CD4-positive, CD25-positive, alpha-beta regulatory T cell (primary cell): ENCODE measurements around the gene SP3. TPM values are rescaled to one million over a fixed set of nuclear protein-coding genes. Genes with fewer than 3 reads are reported as not detected.

Experiments used
- ATAC-seq, 2 donors: fragments of 150-1000 bp; cut with Tn5 transposase; one replicate each; pipeline ENCODE4 v1.10.0; 2021; ENCODE audit warnings: low read depth in 2 of 2, moderate number of reproducible peaks in 2 of 2, moderate library complexity in 1 of 2
- DNase-seq, 3 donors: peaks; one replicate each; pipeline versions ENCODE4 v3.0.0 to v3.0.0-alpha.2; 2012 to 2022; ENCODE audit warnings: mixed read lengths in 1 of 3
- H3K27ac ChIP-seq: one replicate; pipeline ENCODE4 v1.7.0; 2013; ENCODE audit warnings: mild to moderate bottlenecking, low read length; ENCODE audit not compliant: insufficient read depth, poor library complexity, severe bottlenecking
- H3K27me3 ChIP-seq: one replicate; pipeline ENCODE4 v1.7.0; 2013; ENCODE audit warnings: low read length; ENCODE audit not compliant: control insufficient read depth, insufficient read depth
- H3K36me3 ChIP-seq: one replicate; pipeline ENCODE4 v1.7.0; 2013; ENCODE audit warnings: mild to moderate bottlenecking, low read length, moderate library complexity; ENCODE audit not compliant: control insufficient read depth, insufficient read depth
- H3K4me1 ChIP-seq: 2 replicates; pipeline ENCODE4 v1.7.0; 2013; ENCODE audit warnings: mild to moderate bottlenecking, low read length; ENCODE audit not compliant: insufficient read depth, control insufficient read depth, poor library complexity, severe bottlenecking
- H3K4me3 ChIP-seq: one replicate; pipeline ENCODE4 v1.7.0; 2013; ENCODE audit warnings: low read depth, mild to moderate bottlenecking, low read length, moderate library complexity
- H3K9me3 ChIP-seq, 2 experiments: 1 replicate in 1 of 2; 2 replicates in 1 of 2; pipeline ENCODE4 v1.7.0; 2013; ENCODE audit warnings: low read length in 2 of 2, mild to moderate bottlenecking in 1 of 2, moderate library complexity in 1 of 2; ENCODE audit not compliant: control insufficient read depth in 2 of 2
- H3K27ac Mint-ChIP-seq, 3 donors: one replicate each; pipeline ENCODE4 v1.8.0; 2020 to 2022; ENCODE audit warnings: mild to moderate bottlenecking in 3 of 3, mixed read lengths in 3 of 3, moderate library complexity in 2 of 3
- H3K27me3 Mint-ChIP-seq: one replicate; pipeline ENCODE4 v1.8.0; 2022; ENCODE audit warnings: mild to moderate bottlenecking, mixed read lengths
- H3K36me3 Mint-ChIP-seq: one replicate; pipeline ENCODE4 v1.8.0; 2020; ENCODE audit warnings: mixed read lengths
- H3K4me1 Mint-ChIP-seq, 4 donors: one replicate each; pipeline ENCODE4 v1.8.0; 2020 to 2022; ENCODE audit warnings: mixed read lengths in 4 of 4, mild to moderate bottlenecking in 1 of 4
- H3K4me3 Mint-ChIP-seq, 4 donors: one replicate each; pipeline ENCODE4 v1.8.0; 2020 to 2022; ENCODE audit warnings: mild to moderate bottlenecking in 4 of 4, mixed read lengths in 4 of 4, moderate library complexity in 3 of 4
- H3K9me3 Mint-ChIP-seq, 7 donors: one replicate each; pipeline ENCODE4 v1.8.0; 2020 to 2022; ENCODE audit warnings: mixed read lengths in 7 of 7, mild to moderate bottlenecking in 3 of 7, moderate library complexity in 2 of 7
- polyA plus RNA-seq, 4 donors: library from polyadenylated mRNA; unstranded; fragments of 300-500 nt; fragmentation: Illumina TruSeq; gene quantifications; one replicate each; pipeline ENCODE4 v1.2.3, GENCODE V29; 2021
- total RNA-seq: library from RNA; stranded (reverse); gene quantifications from one replicate; pipeline ENCODE4 v1.2.3, GENCODE V29; 2022

SP3 gene
- total and polyA plus RNA-seq, 5 donors from 2014 or later: 65.9 to 153 (median 81.6) TPM

GRCh38 chr2:173881461-173881860 is 83.7 kb downstream of the SP3 start:
- Mint-ChIP-seq H3K27ac (no peak overlapping the region), H3K9me3 (peaks cover 0 to 3% (median 0%) of the 10 kb centered on the region in 7 donors), H3K36me3 (no peaks in the 10 kb centered on the region), H3K27me3 (peaks cover 42% of the 10 kb centered on the region), H3K4me3 (no peak overlapping the region), H3K4me1 (peaks cover 0 to 4% (median 2%) of the 10 kb centered on the region in 4 donors)
- ATAC-seq: no peak
- DNase-seq: no peak
- H3K4me3 ChIP-seq: no peak overlapping the region
- H3K27me3 ChIP-seq: peaks cover 18% of the 10 kb centered on the region
- H3K4me1 ChIP-seq: no peaks in the 10 kb centered on the region
- H3K36me3 ChIP-seq: no peaks in the 10 kb centered on the region
- no peaks in the 10 kb centered on the region for H3K9me3 ChIP-seq
- no peak overlapping the region for H3K27ac ChIP-seq

- peaks cover 0 to 4% (median 2%) of the 10 kb centered on the region in 4 donors for H3K4me1 Mint-ChIP-seq
Measured at GRCh38 chr2:173880561-173880960, 84.6 kb downstream of the SP3 start.

GRCh38 chr2:173876833-173877413 is 88.2 kb downstream of the SP3 start:
- H3K27ac Mint-ChIP-seq: no peak overlapping the region
- Histone ChIP-seq H3K27ac (no peak overlapping the region), H3K27me3 (peaks cover 10% of the 10 kb centered on the region), H3K9me3 (no peaks in the 10 kb centered on the region), H3K4me3 (no peak overlapping the region), H3K4me1 (no peaks in the 10 kb centered on the region), H3K36me3 (no peaks in the 10 kb centered on the region)
- H3K4me1 Mint-ChIP-seq: no peaks in the 10 kb centered on the region
- ATAC-seq (no peak), DNase-seq (no peak)
- peaks cover 30% of the 10 kb centered on the region for H3K27me3 Mint-ChIP-seq
- H3K36me3 Mint-ChIP-seq: no peaks in the 10 kb centered on the region
- no peaks in the 10 kb centered on the region for H3K9me3 Mint-ChIP-seq
- no peak overlapping the region for H3K4me3 Mint-ChIP-seq

More at GRCh38 chr2:173880561-173880960, 84.6 kb downstream of the SP3 start:
- peaks cover 15% of the 10 kb centered on the region for H3K27me3 ChIP-seq
- Mint-ChIP-seq H3K36me3 (no peaks in the 10 kb centered on the region), H3K27ac (no peak overlapping the region), H3K27me3 (peaks cover 38% of the 10 kb centered on the region), H3K4me3 (no peak overlapping the region), H3K9me3 (peaks cover 0 to 3% (median 0%) of the 10 kb centered on the region in 7 donors)
- no peaks in the 10 kb centered on the region for H3K36me3 ChIP-seq
- ATAC-seq (no peak), DNase-seq (no peak)
- H3K4me1 ChIP-seq: no peaks in the 10 kb centered on the region
- H3K27ac ChIP-seq: no peak overlapping the region
- no peak overlapping the region for H3K4me3 ChIP-seq
- H3K9me3 ChIP-seq: no peaks in the 10 kb centered on the region

GRCh38 chr2:173874894-173875237 is 90.3 kb downstream of the SP3 start:
- no peaks in the 10 kb centered on the region for H3K36me3 ChIP-seq
- Mint-ChIP-seq H3K4me1 (no peaks in the 10 kb centered on the region), H3K27ac (no peak overlapping the region), H3K36me3 (no peaks in the 10 kb centered on the region), H3K27me3 (peaks cover 24% of the 10 kb centered on the region), H3K4me3 (no peak overlapping the region), H3K9me3 (no peaks in the 10 kb centered on the region)
- no peak for DNase-seq
- no peak overlapping the region for H3K27ac ChIP-seq
- no peaks in the 10 kb centered on the region for H3K27me3 ChIP-seq
- no peaks in the 10 kb centered on the region for H3K9me3 ChIP-seq
- no peaks in the 10 kb centered on the region for H3K4me1 ChIP-seq
- peak in 1 of 2 donors; percentile 14 for ATAC-seq
- H3K4me3 ChIP-seq: no peak overlapping the region

GRCh38 chr2:173874003-173874893 is 90.9 kb downstream of the SP3 start:
- no peak overlapping the region for H3K4me3 ChIP-seq
- H3K9me3 Mint-ChIP-seq: no peaks in the 10 kb centered on the region
- no peaks in the 10 kb centered on the region for H3K4me1 ChIP-seq
- H3K27me3 Mint-ChIP-seq: peaks cover 19% of the 10 kb centered on the region
- no peaks in the 10 kb centered on the region for H3K27me3 ChIP-seq
- ATAC-seq (no peak), DNase-seq (no peak)
- H3K36me3 ChIP-seq: no peaks in the 10 kb centered on the region
- H3K9me3 ChIP-seq: no peaks in the 10 kb centered on the region
- H3K27ac Mint-ChIP-seq: peak overlapping the region in 1 of 3 donors; percentile 57
- H3K27ac ChIP-seq: no peak overlapping the region
- no peaks in the 10 kb centered on the region for H3K4me1 Mint-ChIP-seq
- H3K36me3 Mint-ChIP-seq: no peaks in the 10 kb centered on the region
- no peak overlapping the region for H3K4me3 Mint-ChIP-seq

- Mint-ChIP-seq H3K27ac (no peak overlapping the region), H3K36me3 (no peaks in the 10 kb centered on the region), H3K9me3 (peaks cover 0 to 2% (median 0%) of the 10 kb centered on the region in 7 donors), H3K4me3 (no peak overlapping the region), H3K4me1 (no peaks in the 10 kb centered on the region), H3K27me3 (peaks cover 11% of the 10 kb centered on the region)
- no peaks in the 10 kb centered on the region for H3K9me3 ChIP-seq
- no peak overlapping the region for H3K27ac ChIP-seq
- no peak for ATAC-seq
- no peaks in the 10 kb centered on the region for H3K27me3 ChIP-seq
- H3K36me3 ChIP-seq: no peaks in the 10 kb centered on the region
- H3K4me3 ChIP-seq: no peak overlapping the region
- no peaks in the 10 kb centered on the region for H3K4me1 ChIP-seq
- no peak for DNase-seq
Measured at GRCh38 chr2:173872714-173873113, 92.5 kb downstream of the SP3 start.

- Histone ChIP-seq H3K27me3 (peaks cover 1% of the 10 kb centered on the region), H3K4me1 (no peaks in the 10 kb centered on the region), H3K9me3 (no peaks in the 10 kb centered on the region), H3K4me3 (no peak overlapping the region), H3K27ac (no peak overlapping the region), H3K36me3 (no peaks in the 10 kb centered on the region)
- DNase-seq (no peak), ATAC-seq (no peak)
- peaks cover 0 to 2% (median 0%) of the 10 kb centered on the region in 7 donors for H3K9me3 Mint-ChIP-seq
- no peak overlapping the region for H3K4me3 Mint-ChIP-seq
- H3K27ac Mint-ChIP-seq: peak overlapping the region in 1 of 3 donors; percentile 6
- no peaks in the 10 kb centered on the region for H3K4me1 Mint-ChIP-seq
- H3K36me3 Mint-ChIP-seq: no peaks in the 10 kb centered on the region
- H3K27me3 Mint-ChIP-seq: peaks cover 4% of the 10 kb centered on the region
Measured at GRCh38 chr2:173869244-173870229, 95.6 kb downstream of the SP3 start.
